SH-SY5Y (cell line): ENCODE data around the gene MLXIP.

Experiments
- GATA2 ChIP-seq: IDR thresholded peaks from 2 replicates; pipeline ENCODE4 v1.6.1; 2011; ENCODE audit warnings: mild to moderate bottlenecking, low read depth, low read length
- GATA3 ChIP-seq: IDR thresholded peaks from 2 replicates; pipeline ENCODE4 v1.6.1; 2011; ENCODE audit warnings: low read depth, mild to moderate bottlenecking, low read length, moderate library complexity

DNA sequence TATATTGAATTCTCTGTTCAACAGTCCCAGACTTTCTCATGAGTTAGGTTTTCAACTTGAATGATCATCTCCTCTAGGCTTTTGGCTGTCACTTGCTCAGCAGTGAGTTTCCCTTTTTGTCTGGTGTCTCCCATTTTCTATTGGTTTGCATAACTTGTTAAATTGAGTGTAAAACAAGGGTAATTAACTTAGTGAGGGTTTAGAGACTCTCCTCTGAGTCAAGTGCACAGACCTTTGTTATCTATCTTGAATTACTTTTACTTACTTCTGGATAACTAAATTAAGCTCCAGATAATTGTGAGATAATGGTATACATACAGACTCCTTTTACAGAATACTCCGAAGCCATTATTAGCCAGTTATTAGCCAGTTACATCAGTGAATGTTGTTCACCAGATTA is 22.0 kb downstream of the MLXIP start:
- TF ChIP-seq GATA3 (no peak), GATA2 (no peak)
